ENCODE measurements around the gene KLHL36. TPM values are rescaled to one million over a fixed set of nuclear protein-coding genes. Genes with fewer than 3 reads are reported as not detected.
A peak's percentile ranks its signal among the peaks of the same experiment; 100 is the strongest.
"Not testable (repeated sequence)": the region's sequence is repeated elsewhere in the genome, so short reads cannot be mapped to it uniquely, and the experiment has no call there.

KLHL36 gene
- polyA plus RNA-seq, 4 donors: 12.7 to 33.1 (median 19.3) TPM

GRCh38 chr16:84617791-84618580 lies 30.3 kb upstream of the KLHL36 start, which contains the start of gene COTL1:
Gene COTL1 (minus strand): TSS chr16:84618078. CDS start chr16:84617914, 164 bp downstream.
- peaks cover 0 to 19% (median 0%) of the 10 kb centered on the region in 3 donors for H3K4me1 ChIP-seq (ENCODE audit: control insufficient read depth in 3 of 3, insufficient read depth in 2 of 3, low read depth in 1 of 3, low read length in 2 of 3)
- H3K4me3 ChIP-seq (ENCODE audit: low read depth in 1 of 3, low read length in 3 of 3): peak within 1 kb of the TSS; percentile 53 to 92 (median 70)
- H3K27me3 ChIP-seq (ENCODE audit: control insufficient read depth in 3 of 3, insufficient read depth in 3 of 3, low read length in 3 of 3): no peaks in the 10 kb centered on the region
- H3K36me3 ChIP-seq (ENCODE audit: control insufficient read depth in 3 of 3, insufficient read depth in 2 of 3, low read depth in 1 of 3, low read length in 3 of 3): peaks cover 0 to 21% (median 0%) of the 10 kb centered on the region in 3 donors
- DNase-seq (peak; percentile 97), FAIRE-seq (no peak)
- 0 to 1% (median 1%) methylated on average over 26 to 76 of the region's 76 CpGs for WGBS, 3 donors
- H3K27ac ChIP-seq (ENCODE audit: low read depth in 1 of 3, low read length in 2 of 3): peak within 1 kb of the TSS in 2 of 3 donors; percentile 59 to 62
- no peaks in the 10 kb centered on the region for H3K9me3 ChIP-seq (ENCODE audit: control insufficient read depth in 2 of 2, insufficient read depth in 1 of 2, low read depth in 1 of 2, low read length in 1 of 2)

GRCh38 chr16:84618581-84619460 lies 29.5 kb upstream of the KLHL36 start:
- peaks cover 0 to 19% (median 0%) of the 10 kb centered on the region in 3 donors for H3K4me1 ChIP-seq (ENCODE audit: control insufficient read depth in 3 of 3, insufficient read depth in 2 of 3, low read depth in 1 of 3, low read length in 2 of 3)
- 30 to 40% (median 31%) methylated on average over 12 of the region's 12 CpGs for WGBS, 3 donors
- H3K9me3 ChIP-seq (ENCODE audit: control insufficient read depth in 2 of 2, insufficient read depth in 1 of 2, low read depth in 1 of 2, low read length in 1 of 2): no peaks in the 10 kb centered on the region
- FAIRE-seq (no peak), DNase-seq (peak; percentile 40 to 75)
- H3K4me3 ChIP-seq (ENCODE audit: low read depth in 1 of 3, low read length in 3 of 3): no peak overlapping the region
- peaks cover 0 to 19% (median 0%) of the 10 kb centered on the region in 3 donors for H3K36me3 ChIP-seq (ENCODE audit: control insufficient read depth in 3 of 3, insufficient read depth in 2 of 3, low read depth in 1 of 3, low read length in 3 of 3)
- H3K27me3 ChIP-seq (ENCODE audit: control insufficient read depth in 3 of 3, insufficient read depth in 3 of 3, low read length in 3 of 3): no peaks in the 10 kb centered on the region
- H3K27ac ChIP-seq (ENCODE audit: low read depth in 1 of 3, low read length in 2 of 3): peak overlapping the region in 2 of 3 donors; percentile 50 to 62

- H3K27me3 ChIP-seq (ENCODE audit: control insufficient read depth in 3 of 3, insufficient read depth in 3 of 3, low read length in 3 of 3); H3K36me3 ChIP-seq (ENCODE audit: control insufficient read depth in 3 of 3, insufficient read depth in 2 of 3, low read depth in 1 of 3, low read length in 3 of 3); DNase-seq; H3K9me3 ChIP-seq (ENCODE audit: control insufficient read depth in 2 of 2, insufficient read depth in 1 of 2, low read depth in 1 of 2, low read length in 1 of 2); FAIRE-seq; H3K4me3 ChIP-seq (ENCODE audit: low read depth in 1 of 3, low read length in 3 of 3); H3K27ac ChIP-seq (ENCODE audit: low read depth in 1 of 3, low read length in 2 of 3): not testable (repeated sequence)
- 72 to 82% (median 79%) methylated on average over 8 to 10 of the region's 10 CpGs for WGBS, 3 donors
- H3K4me1 ChIP-seq (ENCODE audit: control insufficient read depth in 3 of 3, insufficient read depth in 2 of 3, low read depth in 1 of 3, low read length in 2 of 3): peaks cover 0 to 18% (median 0%) of the 10 kb centered on the region in 3 donors
These were observed 27.4 kb upstream of the KLHL36 start for GRCh38 chr16:84620913-84621312.

GRCh38 chr16:84625556-84625955 lies 22.8 kb upstream of the KLHL36 start:
- H3K4me1 ChIP-seq (ENCODE audit: control insufficient read depth in 3 of 3, insufficient read depth in 2 of 3, low read depth in 1 of 3, low read length in 2 of 3): no peaks in the 10 kb centered on the region
- no peaks in the 10 kb centered on the region for H3K27me3 ChIP-seq (ENCODE audit: control insufficient read depth in 3 of 3, insufficient read depth in 3 of 3, low read length in 3 of 3)
- H3K9me3 ChIP-seq (ENCODE audit: control insufficient read depth in 2 of 2, insufficient read depth in 1 of 2, low read depth in 1 of 2, low read length in 1 of 2): no peaks in the 10 kb centered on the region
- no peak overlapping the region for H3K27ac ChIP-seq (ENCODE audit: low read depth in 1 of 3, low read length in 2 of 3)
- WGBS, 3 donors: 91 to 94% (median 93%) methylated on average over 6 of the region's 6 CpGs
- no peak overlapping the region for H3K4me3 ChIP-seq (ENCODE audit: low read depth in 1 of 3, low read length in 3 of 3)
- no peaks in the 10 kb centered on the region for H3K36me3 ChIP-seq (ENCODE audit: control insufficient read depth in 3 of 3, insufficient read depth in 2 of 3, low read depth in 1 of 3, low read length in 3 of 3)
- FAIRE-seq (no peak), DNase-seq (no peak)

- FAIRE-seq (no peak), DNase-seq (no peak)
- H3K27ac ChIP-seq (ENCODE audit: low read depth in 1 of 3, low read length in 2 of 3): no peak overlapping the region
These were observed 20.0 kb upstream of the KLHL36 start for GRCh38 chr16:84628226-84628731.

GRCh38 chr16:84629580-84629979 lies 18.7 kb upstream of the KLHL36 start:
- WGBS, 3 donors: 81 to 89% (median 81%) methylated on average over 10 of the region's 10 CpGs
- no peaks in the 10 kb centered on the region for H3K9me3 ChIP-seq (ENCODE audit: control insufficient read depth in 2 of 2, insufficient read depth in 1 of 2, low read depth in 1 of 2, low read length in 1 of 2)
- H3K4me3 ChIP-seq (ENCODE audit: low read depth in 1 of 3, low read length in 3 of 3): no peak overlapping the region
- FAIRE-seq (no peak), DNase-seq (no peak)
- no peak overlapping the region for H3K27ac ChIP-seq (ENCODE audit: low read depth in 1 of 3, low read length in 2 of 3)
- H3K4me1 ChIP-seq (ENCODE audit: control insufficient read depth in 3 of 3, insufficient read depth in 2 of 3, low read depth in 1 of 3, low read length in 2 of 3): peaks cover 0 to 3% (median 0%) of the 10 kb centered on the region in 3 donors
- H3K27me3 ChIP-seq (ENCODE audit: control insufficient read depth in 3 of 3, insufficient read depth in 3 of 3, low read length in 3 of 3): peaks cover 0 to 2% (median 0%) of the 10 kb centered on the region in 3 donors
- H3K36me3 ChIP-seq (ENCODE audit: control insufficient read depth in 3 of 3, insufficient read depth in 2 of 3, low read depth in 1 of 3, low read length in 3 of 3): no peaks in the 10 kb centered on the region

More at GRCh38 chr16:84628226-84628731, 20.0 kb upstream of the KLHL36 start:
- no peaks in the 10 kb centered on the region for H3K27me3 ChIP-seq (ENCODE audit: control insufficient read depth in 3 of 3, insufficient read depth in 3 of 3, low read length in 3 of 3)
- H3K36me3 ChIP-seq (ENCODE audit: control insufficient read depth in 3 of 3, insufficient read depth in 2 of 3, low read depth in 1 of 3, low read length in 3 of 3): no peaks in the 10 kb centered on the region
- no peaks in the 10 kb centered on the region for H3K9me3 ChIP-seq (ENCODE audit: control insufficient read depth in 2 of 2, insufficient read depth in 1 of 2, low read depth in 1 of 2, low read length in 1 of 2)
- H3K4me1 ChIP-seq (ENCODE audit: control insufficient read depth in 3 of 3, insufficient read depth in 2 of 3, low read depth in 1 of 3, low read length in 2 of 3): no peaks in the 10 kb centered on the region
- WGBS, 3 donors: 69 to 76% (median 72%) methylated on average over 7 of the region's 7 CpGs
- H3K4me3 ChIP-seq (ENCODE audit: low read depth in 1 of 3, low read length in 3 of 3): no peak overlapping the region

GRCh38 chr16:84630009-84630408 lies 18.3 kb upstream of the KLHL36 start:
- Histone ChIP-seq H3K4me1 (ENCODE audit: control insufficient read depth in 3 of 3, insufficient read depth in 2 of 3, low read depth in 1 of 3, low read length in 2 of 3) (peaks cover 0 to 3% (median 0%) of the 10 kb centered on the region in 3 donors), H3K36me3 (ENCODE audit: control insufficient read depth in 3 of 3, insufficient read depth in 2 of 3, low read depth in 1 of 3, low read length in 3 of 3) (no peaks in the 10 kb centered on the region), H3K9me3 (ENCODE audit: control insufficient read depth in 2 of 2, insufficient read depth in 1 of 2, low read depth in 1 of 2, low read length in 1 of 2) (no peaks in the 10 kb centered on the region), H3K4me3 (ENCODE audit: low read depth in 1 of 3, low read length in 3 of 3) (no peak overlapping the region), H3K27ac (ENCODE audit: low read depth in 1 of 3, low read length in 2 of 3) (no peak overlapping the region), H3K27me3 (ENCODE audit: control insufficient read depth in 3 of 3, insufficient read depth in 3 of 3, low read length in 3 of 3) (peaks cover 0 to 2% (median 0%) of the 10 kb centered on the region in 3 donors)
- DNase-seq (no peak), FAIRE-seq (no peak)
- whole genome bisulfite sequencing, 3 donors: 91 to 95% (median 93%) methylated on average over 5 of the region's 5 CpGs
